Muscle of leg (tissue), 16 donors: ENCODE measurements around the gene KRT37. TPM values are rescaled to one million over a fixed set of nuclear protein-coding genes. Genes with fewer than 3 reads are reported as not detected.

Source experiments
- DNase-seq: peaks from one replicate; pipeline ENCODE4 v3.0.0; 2013
- H3K27ac ChIP-seq: one replicate; pipeline ENCODE4 v1.5.1; 2013; ENCODE audit warnings: mild to moderate bottlenecking, low read length, control low read depth
- H3K27me3 ChIP-seq: one replicate; pipeline ENCODE4 v1.6.1; 2013; ENCODE audit warnings: low read length; ENCODE audit not compliant: control insufficient read depth, insufficient read depth
- H3K36me3 ChIP-seq: one replicate; pipeline ENCODE4 v1.6.1; 2013; ENCODE audit warnings: low read length; ENCODE audit not compliant: control insufficient read depth, insufficient read depth
- H3K4me1 ChIP-seq: one replicate; pipeline ENCODE4 v1.6.1; 2013; ENCODE audit warnings: low read length; ENCODE audit not compliant: control insufficient read depth, insufficient read depth
- H3K4me3 ChIP-seq: one replicate; pipeline ENCODE4 v1.5.1; 2013; ENCODE audit warnings: low read length, control low read depth
- H3K9me3 ChIP-seq: replicated peaks from 2 replicates; pipeline ENCODE4 v1.6.1; 2013; ENCODE audit warnings: low read depth, low read length; ENCODE audit not compliant: control insufficient read depth
- WGBS: methylation state at CpG from one replicate; pipeline ENCODE4 v1.1.5; 2013; ENCODE audit warnings: missing lambda C conversion rate; ENCODE audit not compliant: insufficient coverage; 5-methylcytosine and 5-hydroxymethylcytosine counted together
- long read RNA-seq, 11 donors: transcript quantifications; one replicate each; lab custom pipeline, GENCODE V29; 2026
- polyA plus RNA-seq, 8 donors: library from polyadenylated mRNA; unstranded; fragments of 120-200 nt; gene quantifications; one replicate each; pipeline versions ENCODE4 v1.2.1 to v1.2.3, GENCODE V29; 2013; ENCODE audit warnings: inconsistent platforms in 1 of 8, low replicate concordance in 1 of 8; ENCODE audit not compliant: insufficient read length in 8 of 8, insufficient read depth in 1 of 8
- total RNA-seq: library from RNA; stranded (reverse); fragments of 120-200 nt; gene quantifications from one replicate; pipeline ENCODE4 v1.2.4, GENCODE V29; 2013

KRT37 gene
- total RNA-seq (not detected), polyA plus RNA-seq (not detected)
- long read RNA-seq, donor 1: 0 reads
- long read RNA-seq, donor 2: 0 reads
- long read RNA-seq, donor 3: 0 reads
- long read RNA-seq, donor 4: 0 reads
- long read RNA-seq, donor 5: 0 reads
- long read RNA-seq, donor 6: 0 reads
- long read RNA-seq, donor 7: 0 reads
- long read RNA-seq, donor 8: 0 reads
- long read RNA-seq, donor 9: 0 reads
- long read RNA-seq, donor 10: 0 reads
- long read RNA-seq, donor 11: 0 reads

DNA sequence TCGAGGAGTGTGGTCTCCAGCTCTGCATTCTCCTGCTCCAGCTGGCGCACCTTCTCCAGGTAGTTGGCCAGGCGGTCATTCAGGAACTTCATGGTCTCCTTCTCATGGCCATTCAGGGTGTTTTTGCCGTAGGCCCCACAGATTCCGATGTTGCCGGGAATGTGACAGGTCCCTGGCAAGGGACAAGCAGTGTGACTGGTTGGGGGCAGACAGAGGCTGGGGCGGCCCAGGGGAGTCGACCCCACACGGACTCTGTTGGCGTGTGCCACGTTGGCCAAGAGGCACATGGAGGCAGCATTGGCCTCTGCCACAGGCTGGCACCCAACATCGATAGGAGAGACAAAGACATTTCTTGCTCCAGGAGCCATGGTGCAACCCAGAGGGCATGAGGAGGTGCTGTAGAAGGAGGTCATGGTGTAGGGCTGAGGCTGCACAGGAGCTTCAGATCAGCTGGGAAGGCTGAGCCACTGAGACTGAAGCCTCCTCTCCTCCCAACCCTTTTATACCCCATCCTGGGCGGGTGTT, at the start of gene KRT37:
Gene KRT37 (minus strand): TSS at position 475 of the 525 bp plus-strand sequence. CDS start 62 bp downstream, at position 413.
- no peaks in the 10 kb centered on the region for H3K4me1 ChIP-seq

GRCh38 chr17:41468346-41468745, 44.0 kb upstream of the KRT37 start:
- no peak for DNase-seq
- no peak overlapping the region for H3K27ac ChIP-seq
- no peaks in the 10 kb centered on the region for H3K9me3 ChIP-seq

More for the DNA sequence above, at the start of gene KRT37:
- Histone ChIP-seq H3K36me3 (no peaks in the 10 kb centered on the region), H3K9me3 (no peaks in the 10 kb centered on the region), H3K4me3 (no peak within 1 kb of the TSS), H3K27me3 (peaks cover 5% of the 10 kb centered on the region), H3K27ac (no peak within 1 kb of the TSS)
- 93% methylated on average over 10 of the region's 13 CpGs for WGBS
- DNase-seq: no peak

DNA sequence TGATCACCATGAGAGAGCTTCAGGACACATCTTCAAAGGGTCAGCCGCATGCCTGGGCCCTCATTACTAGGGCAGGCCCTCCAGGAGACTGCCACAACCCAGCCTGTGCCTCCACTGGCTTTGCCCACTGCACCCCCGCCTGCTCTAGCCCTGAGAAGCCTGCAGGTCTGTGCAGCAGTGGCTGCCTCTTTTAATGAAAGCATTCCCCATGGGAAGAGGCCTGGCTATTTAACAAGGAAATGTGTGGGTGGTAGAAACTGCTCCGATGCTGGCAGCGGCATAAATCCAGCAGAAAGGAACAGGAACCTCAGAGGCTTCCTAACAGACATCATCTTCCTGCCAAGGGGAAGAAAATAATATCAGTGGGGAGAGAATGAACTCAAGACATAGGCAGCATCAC, 43.2 kb upstream of the KRT37 start:
- Histone ChIP-seq H3K27me3 (no peaks in the 10 kb centered on the region), H3K27ac (no peak overlapping the region), H3K9me3 (no peaks in the 10 kb centered on the region), H3K4me1 (no peaks in the 10 kb centered on the region), H3K36me3 (no peaks in the 10 kb centered on the region), H3K4me3 (no peak overlapping the region)
- 51% methylated on average over 4 of the region's 4 CpGs for WGBS
- DNase-seq: peak; percentile 7

More at GRCh38 chr17:41468346-41468745, 44.0 kb upstream of the KRT37 start:
- Histone ChIP-seq H3K27me3 (no peaks in the 10 kb centered on the region), H3K4me1 (no peaks in the 10 kb centered on the region), H3K4me3 (no peak overlapping the region), H3K36me3 (no peaks in the 10 kb centered on the region)

GRCh38 chr17:41466988-41467387, 42.6 kb upstream of the KRT37 start, which contains the start of gene KRT32:
TSS of gene KRT32 (minus strand) at chr17:41467386. CDS start at chr17:41467325, 61 bp downstream.
- no peak within 1 kb of the TSS for H3K27ac ChIP-seq
- H3K4me1 ChIP-seq: no peaks in the 10 kb centered on the region
- DNase-seq: no peak
- 85% methylated on average over 8 of the region's 14 CpGs for WGBS
- no peak within 1 kb of the TSS for H3K4me3 ChIP-seq
- no peaks in the 10 kb centered on the region for H3K36me3 ChIP-seq
- no peaks in the 10 kb centered on the region for H3K27me3 ChIP-seq
- no peaks in the 10 kb centered on the region for H3K9me3 ChIP-seq

DNA sequence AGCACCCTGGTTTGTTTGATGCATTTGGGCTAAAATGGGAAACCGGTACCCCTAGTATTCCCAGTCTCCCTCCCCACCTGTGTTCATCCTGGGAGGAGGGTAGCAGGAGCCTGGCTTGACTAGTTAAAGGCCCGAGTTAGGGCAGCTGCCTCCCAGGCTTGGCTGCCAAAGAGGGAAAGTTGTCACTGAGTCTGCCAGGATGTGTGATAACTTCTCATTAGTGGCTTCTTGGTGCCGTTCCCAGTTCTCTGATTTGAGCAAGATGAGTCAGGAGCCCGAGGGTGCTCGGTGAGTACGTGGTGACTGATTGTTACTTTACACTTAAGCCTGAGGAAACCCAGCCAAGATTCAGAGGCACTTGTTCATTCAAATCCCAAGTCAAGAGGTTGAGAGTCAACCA, 40.3 kb upstream of the KRT37 start:
- peak; percentile 5 for DNase-seq
- Histone ChIP-seq H3K9me3 (no peaks in the 10 kb centered on the region), H3K27me3 (no peaks in the 10 kb centered on the region), H3K36me3 (no peaks in the 10 kb centered on the region), H3K4me1 (no peaks in the 10 kb centered on the region), H3K27ac (no peak overlapping the region), H3K4me3 (no peak overlapping the region)
- WGBS: 58% methylated on average over 2 of the region's 6 CpGs

DNA sequence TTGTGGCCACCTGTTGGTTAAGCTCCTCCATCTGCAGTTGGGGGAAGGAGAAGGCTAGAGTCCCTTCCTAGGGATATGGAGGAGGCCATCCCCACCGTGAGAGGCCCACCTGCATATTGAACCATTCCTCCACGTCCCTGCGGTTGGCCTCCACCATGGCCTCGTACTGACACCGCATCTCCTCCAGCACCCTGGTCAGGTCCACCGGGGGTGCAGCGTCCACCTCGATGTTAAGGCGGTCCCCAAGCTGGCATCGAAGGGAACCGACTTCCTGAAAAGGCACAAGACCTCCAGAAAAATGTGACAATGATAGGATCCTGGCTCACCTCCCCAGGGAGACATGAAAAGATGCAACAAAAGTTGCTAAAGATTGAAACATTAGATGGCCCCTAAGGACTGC, 39.8 kb upstream of the KRT37 start:
- no peaks in the 10 kb centered on the region for H3K27me3 ChIP-seq
- no peaks in the 10 kb centered on the region for H3K4me1 ChIP-seq
- no peaks in the 10 kb centered on the region for H3K36me3 ChIP-seq
- H3K27ac ChIP-seq: no peak overlapping the region
- H3K9me3 ChIP-seq: no peaks in the 10 kb centered on the region
- no peak overlapping the region for H3K4me3 ChIP-seq
- no peak for DNase-seq
- WGBS: 84% methylated on average over 10 of the region's 11 CpGs

DNA sequence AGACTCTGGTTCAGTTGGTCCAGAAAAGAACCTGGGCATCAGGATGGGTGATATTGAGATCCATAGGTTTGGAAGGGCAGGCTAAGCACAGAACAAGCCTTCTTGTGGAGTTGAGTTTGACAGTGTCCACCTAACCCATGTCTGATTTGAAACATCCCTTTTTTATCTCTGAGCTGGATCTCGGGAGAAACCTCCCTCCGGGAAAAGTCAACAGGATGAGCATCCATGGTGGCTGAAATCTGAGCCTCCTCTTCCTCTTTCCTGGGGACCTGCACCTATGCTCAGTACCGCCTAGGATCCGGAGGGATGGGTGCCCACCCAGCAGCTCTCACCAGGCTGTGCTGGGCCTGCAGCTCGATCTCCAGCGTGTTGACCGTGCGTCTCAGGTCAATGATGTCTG, 39.4 kb upstream of the KRT37 start:
- no peak for DNase-seq
- Histone ChIP-seq H3K27me3 (no peaks in the 10 kb centered on the region), H3K4me1 (no peaks in the 10 kb centered on the region), H3K27ac (no peak overlapping the region), H3K9me3 (no peaks in the 10 kb centered on the region), H3K4me3 (no peak overlapping the region), H3K36me3 (no peaks in the 10 kb centered on the region)
- WGBS: 94% methylated on average over 2 of the region's 8 CpGs

GRCh38 chr17:41462705-41463104, 38.3 kb upstream of the KRT37 start:
- H3K4me1 ChIP-seq: no peaks in the 10 kb centered on the region
- no peak overlapping the region for H3K27ac ChIP-seq
- H3K27me3 ChIP-seq: no peaks in the 10 kb centered on the region
- H3K4me3 ChIP-seq: no peak overlapping the region
- no peaks in the 10 kb centered on the region for H3K36me3 ChIP-seq
- H3K9me3 ChIP-seq: no peaks in the 10 kb centered on the region
- WGBS: 73% methylated on average over 13 of the region's 15 CpGs
- DNase-seq: no peak

DNA sequence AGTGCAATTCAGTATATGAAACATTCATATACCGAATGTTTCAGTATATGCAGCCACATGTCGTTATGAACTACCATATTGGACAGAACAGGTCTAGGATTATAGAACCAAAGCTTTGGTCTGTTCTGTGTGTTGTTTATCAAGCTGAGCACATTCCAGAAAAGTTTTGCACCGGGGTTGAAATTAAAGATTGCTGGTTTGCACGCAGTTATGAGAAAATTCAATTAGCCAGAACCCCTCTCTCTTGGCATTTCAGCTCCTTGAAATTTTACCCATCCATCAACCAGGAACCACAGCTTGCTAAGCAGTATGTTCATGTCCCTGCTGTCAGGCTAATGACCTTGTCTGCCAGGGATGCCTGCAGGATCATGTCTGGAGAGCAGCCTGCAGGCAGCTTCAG, 33.3 kb upstream of the KRT37 start:
- Histone ChIP-seq H3K4me3 (no peak overlapping the region), H3K9me3 (no peaks in the 10 kb centered on the region), H3K36me3 (no peaks in the 10 kb centered on the region), H3K27ac (no peak overlapping the region), H3K4me1 (no peaks in the 10 kb centered on the region), H3K27me3 (peaks cover 6% of the 10 kb centered on the region)
- no peak for DNase-seq
- no CpG with 5 or more reads among the region's 4 CpGs for WGBS

DNA sequence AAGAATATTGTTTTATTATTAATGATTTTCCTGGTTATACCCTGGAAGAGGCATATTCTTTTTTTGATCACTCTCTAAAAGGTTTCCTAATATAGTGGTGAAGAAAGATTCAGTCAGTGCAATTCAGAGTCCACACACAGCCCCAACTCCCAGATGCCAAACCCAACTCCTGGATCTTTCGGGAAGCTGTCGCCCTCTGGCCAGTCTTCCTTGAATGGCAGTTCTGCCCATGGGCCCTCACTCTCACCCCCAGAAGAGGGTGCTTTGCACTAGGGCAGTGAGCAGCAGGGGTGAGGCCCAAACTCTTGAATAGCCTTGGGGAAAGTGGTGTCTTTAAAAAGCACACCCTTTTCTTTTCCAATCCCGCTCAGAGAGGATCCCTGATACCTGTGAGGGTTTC, 31.8 kb upstream of the KRT37 start:
- H3K4me3 ChIP-seq: no peak overlapping the region
- no CpG with 5 or more reads among the region's 3 CpGs for WGBS
- no peak overlapping the region for H3K27ac ChIP-seq
- DNase-seq: no peak
- no peaks in the 10 kb centered on the region for H3K4me1 ChIP-seq
- no peaks in the 10 kb centered on the region for H3K9me3 ChIP-seq
- H3K36me3 ChIP-seq: no peaks in the 10 kb centered on the region
- H3K27me3 ChIP-seq: peaks cover 6% of the 10 kb centered on the region
